Stromal cell of bone marrow (primary cell): ENCODE data around the gene KIF9.
A peak's percentile ranks its signal among the peaks of the same experiment; 100 is the strongest.
"Not testable (repeated sequence)": the region's sequence is repeated elsewhere in the genome, so short reads cannot be mapped to it uniquely, and the experiment has no call there.

Source experiments
- DNase-seq: peaks from one replicate; pipeline ENCODE4 v3.0.0-alpha.2; 2012; ENCODE audit warnings: low read depth

Gene KIF9

GRCh38 chr3:47282424-47283192 is at the start of gene KIF9, which contains the start of gene KLHL18:
Gene KIF9, minus strand, starts transcription at chr3:47282799. Its CDS starts 5,425 bp downstream, at chr3:47277374.
Gene KLHL18, plus strand, starts transcription at chr3:47282944. Its CDS starts 22 bp downstream, at chr3:47282966.
- DNase-seq = peak; percentile 91

- peak; percentile 73 for DNase-seq
Measured at GRCh38 chr3:47324278-47324865, 41.8 kb upstream of the KIF9 start.

GRCh38 chr3:47323431-47324277 is 41.1 kb upstream of the KIF9 start:
- DNase-seq = no peak

- DNase-seq = no peak
Measured at GRCh38 chr3:47319956-47320355, 37.4 kb upstream of the KIF9 start.

GRCh38 chr3:47318916-47319315 is 36.3 kb upstream of the KIF9 start:
- DNase-seq = no peak

GRCh38 chr3:47316151-47316550 is 33.6 kb upstream of the KIF9 start:
- DNase-seq = not testable (repeated sequence)

- no peak for DNase-seq
Measured at GRCh38 chr3:47315069-47315647, 32.6 kb upstream of the KIF9 start.

GRCh38 chr3:47314056-47314764 is 31.6 kb upstream of the KIF9 start:
- no peak for DNase-seq

GRCh38 chr3:47313341-47314055 is 30.9 kb upstream of the KIF9 start:
- DNase-seq = no peak

GRCh38 chr3:47310391-47310790 is 27.8 kb upstream of the KIF9 start:
- no peak for DNase-seq

- DNase-seq = not testable (repeated sequence)
Measured at GRCh38 chr3:47309231-47309630, 26.6 kb upstream of the KIF9 start.

- DNase-seq = no peak
Measured at GRCh38 chr3:47306022-47306421, 23.4 kb upstream of the KIF9 start.

GRCh38 chr3:47301456-47301855 is 18.9 kb upstream of the KIF9 start:
- DNase-seq = no peak

- no peak for DNase-seq
Measured at GRCh38 chr3:47299381-47300318, 17.1 kb upstream of the KIF9 start.

- DNase-seq = no peak
Measured at GRCh38 chr3:47298439-47298838, 15.8 kb upstream of the KIF9 start.

GRCh38 chr3:47296562-47297302 is 14.1 kb upstream of the KIF9 start:
- DNase-seq = no peak

- no peak for DNase-seq
Measured at GRCh38 chr3:47295976-47296375, 13.4 kb upstream of the KIF9 start.

- DNase-seq = no peak
Measured at GRCh38 chr3:47295322-47295721, 12.7 kb upstream of the KIF9 start.

- DNase-seq = no peak
Measured at GRCh38 chr3:47294392-47294791, 11.8 kb upstream of the KIF9 start.
